Activated naive CD8-positive, alpha-beta T cell treated with anti-CD3 and anti-CD28 coated beads for 36 hours (primary cell): ENCODE results near the gene SLC9C1. TPM values are rescaled to one million over a fixed set of nuclear protein-coding genes. Genes with fewer than 3 reads are reported as not detected.

Experiments
- DNase-seq: peaks from one replicate; pipeline ENCODE4 v3.0.0; 2021
- H3K27ac Mint-ChIP-seq: one replicate; pipeline ENCODE4 v1.8.0; 2022; ENCODE audit warnings: mild to moderate bottlenecking, moderate library complexity, mixed read lengths
- H3K27me3 Mint-ChIP-seq: one replicate; pipeline ENCODE4 v1.8.0; 2022; ENCODE audit warnings: mild to moderate bottlenecking, mixed read lengths
- H3K36me3 Mint-ChIP-seq: one replicate; pipeline ENCODE4 v1.8.0; 2021; ENCODE audit warnings: mild to moderate bottlenecking, mixed read lengths
- H3K4me1 Mint-ChIP-seq: one replicate; pipeline ENCODE4 v1.8.0; 2021; ENCODE audit warnings: mixed read lengths
- H3K4me3 Mint-ChIP-seq: one replicate; pipeline ENCODE4 v1.8.0; 2022; ENCODE audit warnings: mild to moderate bottlenecking, moderate library complexity, mixed read lengths
- H3K9me3 Mint-ChIP-seq: one replicate; pipeline ENCODE4 v1.8.0; 2022; ENCODE audit warnings: mixed read lengths
- total RNA-seq, 2 experiments: library from RNA; stranded (reverse); gene quantifications; one replicate each; pipeline ENCODE4 v1.2.3, GENCODE V29; 2021

SLC9C1 gene
- total RNA-seq, 2 experiments from 2014 or later = not detected

GRCh38 chr3:112133626-112134334 lies 160.2 kb downstream of the SLC9C1 start:
- H3K9me3 Mint-ChIP-seq = no peaks in the 10 kb centered on the region
- H3K27ac Mint-ChIP-seq = peak overlapping the region; percentile 88
- H3K4me3 Mint-ChIP-seq = peak overlapping the region; percentile 83

GRCh38 chr3:112132975-112133448 lies 161.0 kb downstream of the SLC9C1 start, which contains the start of gene GCSAM:
GCSAM (minus strand) TSS chr3:112133248; CDS start chr3:112133120, 128 bp downstream.
- DNase-seq = peak; percentile 68
- H3K36me3 Mint-ChIP-seq = peaks cover 12% of the 10 kb centered on the region
- H3K4me3 Mint-ChIP-seq = peak within 1 kb of the TSS; percentile 83
- no peaks in the 10 kb centered on the region for H3K9me3 Mint-ChIP-seq
- no peaks in the 10 kb centered on the region for H3K27me3 Mint-ChIP-seq
- peaks cover 82% of the 10 kb centered on the region for H3K4me1 Mint-ChIP-seq
- peak within 1 kb of the TSS; percentile 88 for H3K27ac Mint-ChIP-seq

More at GRCh38 chr3:112133626-112134334, 160.2 kb downstream of the SLC9C1 start:
- Mint-ChIP-seq H3K27me3 (no peaks in the 10 kb centered on the region), H3K36me3 (peaks cover 12% of the 10 kb centered on the region), H3K4me1 (peaks cover 75% of the 10 kb centered on the region)
- no peak for DNase-seq

- DNase-seq = no peak
- Mint-ChIP-seq H3K4me1 (peaks cover 82% of the 10 kb centered on the region), H3K36me3 (peaks cover 12% of the 10 kb centered on the region), H3K4me3 (peak overlapping the region; percentile 83), H3K9me3 (no peaks in the 10 kb centered on the region), H3K27ac (peak overlapping the region; percentile 88), H3K27me3 (no peaks in the 10 kb centered on the region)
These were observed 161.5 kb downstream of the SLC9C1 start for GRCh38 chr3:112132554-112132953.

GRCh38 chr3:112132088-112132487 lies 161.9 kb downstream of the SLC9C1 start:
- Mint-ChIP-seq H3K9me3 (no peaks in the 10 kb centered on the region), H3K4me3 (peak overlapping the region; percentile 44), H3K27me3 (no peaks in the 10 kb centered on the region), H3K4me1 (peaks cover 82% of the 10 kb centered on the region), H3K36me3 (peaks cover 12% of the 10 kb centered on the region), H3K27ac (peak overlapping the region; percentile 69)
- no peak for DNase-seq

GRCh38 chr3:112131111-112131510 lies 162.9 kb downstream of the SLC9C1 start:
- H3K4me1 Mint-ChIP-seq = peaks cover 84% of the 10 kb centered on the region
- H3K27me3 Mint-ChIP-seq = no peaks in the 10 kb centered on the region
- no peak for DNase-seq
- H3K27ac Mint-ChIP-seq = no peak overlapping the region
- no peak overlapping the region for H3K4me3 Mint-ChIP-seq
- peaks cover 18% of the 10 kb centered on the region for H3K36me3 Mint-ChIP-seq
- H3K9me3 Mint-ChIP-seq = no peaks in the 10 kb centered on the region

GRCh38 chr3:112130638-112130993 lies 163.4 kb downstream of the SLC9C1 start:
- Mint-ChIP-seq H3K9me3 (no peaks in the 10 kb centered on the region), H3K27me3 (no peaks in the 10 kb centered on the region), H3K27ac (peak overlapping the region; percentile 66), H3K4me3 (no peak overlapping the region), H3K36me3 (peaks cover 18% of the 10 kb centered on the region), H3K4me1 (peaks cover 82% of the 10 kb centered on the region)
- no peak for DNase-seq

GRCh38 chr3:112129925-112130637 lies 163.9 kb downstream of the SLC9C1 start:
- Mint-ChIP-seq H3K4me1 (peaks cover 83% of the 10 kb centered on the region), H3K9me3 (no peaks in the 10 kb centered on the region), H3K36me3 (peaks cover 19% of the 10 kb centered on the region), H3K4me3 (no peak overlapping the region), H3K27ac (peak overlapping the region; percentile 66), H3K27me3 (no peaks in the 10 kb centered on the region)
- no peak for DNase-seq

GRCh38 chr3:112128843-112129727 lies 164.9 kb downstream of the SLC9C1 start:
- peaks cover 77% of the 10 kb centered on the region for H3K4me1 Mint-ChIP-seq
- H3K4me3 Mint-ChIP-seq = peak overlapping the region; percentile 32
- no peaks in the 10 kb centered on the region for H3K27me3 Mint-ChIP-seq
- no peaks in the 10 kb centered on the region for H3K9me3 Mint-ChIP-seq
- peaks cover 24% of the 10 kb centered on the region for H3K36me3 Mint-ChIP-seq
- H3K27ac Mint-ChIP-seq = peak overlapping the region; percentile 66
- peak; percentile 46 for DNase-seq

- H3K27me3 Mint-ChIP-seq = no peaks in the 10 kb centered on the region
- peak overlapping the region; percentile 57 for H3K4me3 Mint-ChIP-seq
- H3K9me3 Mint-ChIP-seq = no peaks in the 10 kb centered on the region
- DNase-seq = no peak
- peak overlapping the region; percentile 82 for H3K27ac Mint-ChIP-seq
- peaks cover 29% of the 10 kb centered on the region for H3K36me3 Mint-ChIP-seq
- peaks cover 65% of the 10 kb centered on the region for H3K4me1 Mint-ChIP-seq
These were observed 166.2 kb downstream of the SLC9C1 start for GRCh38 chr3:112127522-112128494.

GRCh38 chr3:112126511-112126911 lies 167.5 kb downstream of the SLC9C1 start:
- peak overlapping the region; percentile 82 for H3K27ac Mint-ChIP-seq
- peaks cover 66% of the 10 kb centered on the region for H3K4me1 Mint-ChIP-seq
- DNase-seq = no peak
- no peaks in the 10 kb centered on the region for H3K9me3 Mint-ChIP-seq
- H3K27me3 Mint-ChIP-seq = no peaks in the 10 kb centered on the region
- peak overlapping the region; percentile 57 for H3K4me3 Mint-ChIP-seq
- H3K36me3 Mint-ChIP-seq = peaks cover 30% of the 10 kb centered on the region

- no peak for DNase-seq
- Mint-ChIP-seq H3K27ac (no peak overlapping the region), H3K27me3 (no peaks in the 10 kb centered on the region), H3K36me3 (peaks cover 25% of the 10 kb centered on the region), H3K4me3 (no peak overlapping the region), H3K4me1 (peaks cover 66% of the 10 kb centered on the region), H3K9me3 (no peaks in the 10 kb centered on the region)
These were observed 169.0 kb downstream of the SLC9C1 start for GRCh38 chr3:112124907-112125607.

GRCh38 chr3:112123548-112123947 lies 170.5 kb downstream of the SLC9C1 start:
- Mint-ChIP-seq H3K9me3 (no peaks in the 10 kb centered on the region), H3K4me1 (peaks cover 66% of the 10 kb centered on the region), H3K27ac (no peak overlapping the region), H3K27me3 (no peaks in the 10 kb centered on the region), H3K4me3 (no peak overlapping the region), H3K36me3 (peaks cover 21% of the 10 kb centered on the region)
- no peak for DNase-seq

- Mint-ChIP-seq H3K9me3 (no peaks in the 10 kb centered on the region), H3K27ac (no peak overlapping the region), H3K4me1 (peaks cover 63% of the 10 kb centered on the region), H3K27me3 (no peaks in the 10 kb centered on the region), H3K4me3 (no peak overlapping the region), H3K36me3 (peaks cover 21% of the 10 kb centered on the region)
- no peak for DNase-seq
These were observed 171.1 kb downstream of the SLC9C1 start for GRCh38 chr3:112122870-112123269.
